Prostate gland (tissue), 2 donors: ENCODE results near the gene COLEC11.

ENCODE experiments used
- POLR2AphosphoS5 ChIP-seq: sonication (generic); formaldehyde crosslinking; IDR thresholded peaks from one replicate; pipeline ENCODE4 v1.6.1; 2017; ENCODE audit warnings: antibody characterized with exemption
- TF ChIP-seq, protein P1 (sequence below), 4 experiments: fragments of 200-600 bp in 2 of 4; fragments of 450-650 bp in 2 of 4; sonication (generic) in 2 of 4; IDR thresholded peaks; 1 replicate in 3 of 4; 2 replicates in 1 of 4; pipeline ENCODE4 v1.5.1; 2016 to 2019; ENCODE audit warnings: antibody characterized with exemption in 4 of 4, mild to moderate bottlenecking in 2 of 4, moderate library complexity in 2 of 4

DNA sequence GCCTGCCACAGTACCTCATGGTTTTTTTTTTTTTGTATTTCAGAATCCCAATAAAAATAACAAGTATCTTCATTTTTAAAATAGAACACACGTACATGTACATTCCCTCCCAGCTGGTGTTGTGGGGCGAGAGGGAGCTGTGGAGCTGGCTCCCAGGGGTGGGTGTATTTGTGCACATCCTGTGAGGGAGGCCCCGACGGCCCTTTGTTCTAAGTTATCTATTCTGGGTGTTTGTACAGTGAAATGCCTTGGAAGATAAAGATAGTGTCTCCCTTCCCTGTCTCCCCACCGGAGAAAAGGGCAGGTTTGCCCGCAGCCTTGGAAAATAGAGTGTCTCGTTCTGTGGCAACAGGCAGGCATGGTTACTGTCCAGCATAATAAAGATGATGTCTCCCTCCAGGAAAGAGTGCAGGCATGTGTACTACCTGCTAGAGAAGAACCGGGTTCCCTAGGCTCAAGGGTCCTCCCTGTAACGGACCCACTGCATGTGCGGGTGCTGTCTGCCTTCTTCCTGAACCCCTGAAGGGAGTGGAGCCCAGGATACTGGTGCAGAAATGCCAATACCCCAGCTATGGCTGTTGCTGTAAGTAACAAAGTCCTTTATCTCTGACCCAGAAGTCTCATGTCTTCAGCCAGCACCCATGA lies 51.0 kb downstream of the COLEC11 start:
- TF ChIP-seq POLR2AphosphoS5: no peak
- TF ChIP-seq, protein P1, sequence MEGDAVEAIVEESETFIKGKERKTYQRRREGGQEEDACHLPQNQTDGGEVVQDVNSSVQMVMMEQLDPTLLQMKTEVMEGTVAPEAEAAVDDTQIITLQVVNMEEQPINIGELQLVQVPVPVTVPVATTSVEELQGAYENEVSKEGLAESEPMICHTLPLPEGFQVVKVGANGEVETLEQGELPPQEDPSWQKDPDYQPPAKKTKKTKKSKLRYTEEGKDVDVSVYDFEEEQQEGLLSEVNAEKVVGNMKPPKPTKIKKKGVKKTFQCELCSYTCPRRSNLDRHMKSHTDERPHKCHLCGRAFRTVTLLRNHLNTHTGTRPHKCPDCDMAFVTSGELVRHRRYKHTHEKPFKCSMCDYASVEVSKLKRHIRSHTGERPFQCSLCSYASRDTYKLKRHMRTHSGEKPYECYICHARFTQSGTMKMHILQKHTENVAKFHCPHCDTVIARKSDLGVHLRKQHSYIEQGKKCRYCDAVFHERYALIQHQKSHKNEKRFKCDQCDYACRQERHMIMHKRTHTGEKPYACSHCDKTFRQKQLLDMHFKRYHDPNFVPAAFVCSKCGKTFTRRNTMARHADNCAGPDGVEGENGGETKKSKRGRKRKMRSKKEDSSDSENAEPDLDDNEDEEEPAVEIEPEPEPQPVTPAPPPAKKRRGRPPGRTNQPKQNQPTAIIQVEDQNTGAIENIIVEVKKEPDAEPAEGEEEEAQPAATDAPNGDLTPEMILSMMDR (IDR thresholded peaks at IDR 0.05): no peak
